Ishikawa (cell line): Measurements from ENCODE around the gene CLTCL1.

ENCODE experiments used
- FOXM1 ChIP-seq: IDR thresholded peaks from 2 replicates; pipeline ENCODE4 v1.6.1; 2012; ENCODE audit warnings: low read depth, borderline replicate concordance
- NFIC ChIP-seq: IDR thresholded peaks from 2 replicates; pipeline ENCODE4 v1.6.1; 2012
- RAD21 ChIP-seq: IDR thresholded peaks from 2 replicates; pipeline ENCODE4 v1.6.1; 2012; ENCODE audit warnings: low read depth
- TCF12 ChIP-seq: IDR thresholded peaks from 2 replicates; pipeline ENCODE4 v1.6.1; 2012; ENCODE audit warnings: low read depth
- YY1 ChIP-seq: IDR thresholded peaks from 2 replicates; pipeline ENCODE4 v1.6.1; 2012; ENCODE audit warnings: low read depth
- ZBTB7A ChIP-seq: IDR thresholded peaks from 2 replicates; pipeline ENCODE4 v1.6.1; 2012; ENCODE audit warnings: low read depth

DNA sequence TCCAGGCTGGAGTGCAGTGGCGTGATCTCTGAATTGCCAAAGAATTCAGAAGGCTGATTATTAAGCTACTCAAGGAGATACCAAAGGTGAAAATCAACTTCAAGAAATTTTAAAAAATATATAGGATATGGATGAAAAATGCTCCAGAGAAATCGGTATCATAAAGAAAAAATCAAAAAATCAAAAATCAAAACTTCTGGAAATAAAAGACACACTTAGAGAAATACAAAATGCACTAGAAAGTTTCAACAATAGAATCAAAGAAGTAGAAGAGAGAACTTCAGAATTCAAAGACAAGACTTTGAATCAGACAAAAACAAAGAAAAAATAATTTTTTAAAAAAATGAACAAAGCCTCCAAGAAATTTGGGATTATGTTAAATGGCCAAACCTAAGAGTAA is 45.6 kb upstream of the CLTCL1 start:
- TF ChIP-seq ZBTB7A: no peak
- no peak for TF ChIP-seq TCF12
- no peak for TF ChIP-seq FOXM1
- TF ChIP-seq NFIC: no peak
- no peak for TF ChIP-seq YY1
- TF ChIP-seq RAD21: no peak
